IMR-90 (cell line): Measurements from ENCODE around the gene AGPS. TPM values are rescaled to one million over a fixed set of nuclear protein-coding genes. Genes with fewer than 3 reads are reported as not detected.

Experiments used
- ATAC-seq: fragments of 200-7000 bp; cut with Tn5 transposase; 2 replicates; pipeline ENCODE4 v1.9.1; 2020; ENCODE audit warnings: low read depth, mild to moderate bottlenecking, moderate library complexity
- BruUV-seq: library from RNA; stranded (reverse); fragments of 400-500 nt; replicated peaks from 2 replicates; lab custom pipeline; 2021; lab: Mats Ljungman, UMichigan
- CTCF ChIA-PET: fragments of 300-600 bp; formaldehyde crosslinking; extraction: SDS; loops from one replicate; lab custom pipeline; 2021; ENCODE audit warnings: antibody characterized with exemption; lab: Yijun Ruan, JAX
- POLR2A ChIA-PET: fragments of 300-600 bp; sonication (Branson Sonifier 250); formaldehyde crosslinking; loops from one replicate; lab custom pipeline; 2022; ENCODE audit warnings: antibody characterized with exemption; ENCODE audit not compliant: unreplicated experiment; lab: Charles Lee
- DNase-seq: peaks from one replicate; pipeline ENCODE4 v3.0.0; 2013
- H2AFZ ChIP-seq: replicated peaks from 2 replicates; pipeline ENCODE3; 2013; ENCODE audit warnings: low read length, mild to moderate bottlenecking; ENCODE audit not compliant: poor library complexity
- H2AK5ac ChIP-seq: 2 replicates; pipeline ENCODE4 v1.6.1; 2013; ENCODE audit warnings: low read depth, low read length, inconsistent platforms
- H2AK9ac ChIP-seq: replicated peaks from 2 replicates; pipeline ENCODE3; 2013; ENCODE audit warnings: mild to moderate bottlenecking, low read depth, low read length, moderate library complexity; ENCODE audit not compliant: poor library complexity
- H2BK120ac ChIP-seq: 2 replicates; pipeline ENCODE4 v1.6.1; 2013; ENCODE audit warnings: low read depth, low read length, inconsistent platforms
- H2BK15ac ChIP-seq: 3 replicates; pipeline ENCODE4 v1.6.1; 2013; ENCODE audit warnings: low read depth, low read length, inconsistent platforms
- H2BK20ac ChIP-seq: 2 replicates; pipeline ENCODE4 v1.6.1; 2013; ENCODE audit warnings: low read depth, mild to moderate bottlenecking, inconsistent platforms, low read length, moderate library complexity
- H2BK5ac ChIP-seq: 2 replicates; pipeline ENCODE4 v1.6.1; 2013; ENCODE audit warnings: mild to moderate bottlenecking, low read depth, low read length, inconsistent platforms; ENCODE audit not compliant: poor library complexity, severe bottlenecking
- H3K14ac ChIP-seq: replicated peaks from 2 replicates; pipeline ENCODE4 v1.6.1; 2013; ENCODE audit warnings: low read depth, low read length, inconsistent platforms
- H3K18ac ChIP-seq: 2 replicates; pipeline ENCODE4 v1.6.1; 2013; ENCODE audit warnings: low read depth, low read length, control low read depth
- H3K23ac ChIP-seq: 2 replicates; pipeline ENCODE4 v1.6.1; 2013; ENCODE audit warnings: low read depth, low read length, inconsistent platforms
- H3K27ac ChIP-seq: 2 replicates; pipeline ENCODE4 v1.5.1; 2013; ENCODE audit warnings: mild to moderate bottlenecking, control low read depth, low read length; ENCODE audit not compliant: insufficient read depth
- H3K27me3 ChIP-seq: 2 replicates; pipeline ENCODE4 v1.6.1; 2013; ENCODE audit warnings: low read length; ENCODE audit not compliant: control insufficient read depth, insufficient read depth
- H3K36me3 ChIP-seq: 2 replicates; pipeline ENCODE4 v1.6.1; 2013; ENCODE audit warnings: low read length, mixed read lengths; ENCODE audit not compliant: control insufficient read depth, insufficient read depth
- H3K4ac ChIP-seq: 2 replicates; pipeline ENCODE4 v1.6.1; 2013; ENCODE audit warnings: low read depth, low read length, inconsistent platforms
- H3K4me1 ChIP-seq: 2 replicates; pipeline ENCODE4 v1.6.1; 2013; ENCODE audit warnings: low read length, mixed read lengths; ENCODE audit not compliant: control insufficient read depth, insufficient read depth
- H3K4me2 ChIP-seq: 2 replicates; pipeline ENCODE4 v1.6.1; 2013; ENCODE audit warnings: low read depth, mild to moderate bottlenecking, control low read depth, low read length, moderate library complexity
- H3K4me3 ChIP-seq: 2 replicates; pipeline ENCODE4 v1.5.1; 2013; ENCODE audit warnings: low read depth, mild to moderate bottlenecking, control low read depth, low read length, moderate library complexity; ENCODE audit not compliant: insufficient read depth
- H3K56ac ChIP-seq: 2 replicates; pipeline ENCODE4 v1.6.1; 2013; ENCODE audit warnings: low read length, inconsistent platforms; ENCODE audit not compliant: insufficient read depth; ENCODE audit errors: extremely low read depth
- H3K79me1 ChIP-seq, 2 experiments: 2 replicates each; pipeline ENCODE4 v1.6.1; 2013; ENCODE audit warnings: low read length in 2 of 2, inconsistent platforms in 1 of 2, low read depth in 1 of 2
- H3K9ac ChIP-seq: 2 replicates; pipeline ENCODE4 v1.6.1; 2013; ENCODE audit warnings: low read depth, low read length, control low read depth
- H3K9me1 ChIP-seq: 2 replicates; pipeline ENCODE4 v1.6.1; 2013; ENCODE audit warnings: low read length, inconsistent platforms; ENCODE audit not compliant: insufficient read depth
- H3K9me3 ChIP-seq: 2 replicates; pipeline ENCODE4 v1.6.1; 2013; ENCODE audit warnings: low read length; ENCODE audit not compliant: control insufficient read depth, insufficient read depth
- H4K20me1 ChIP-seq: 2 replicates; pipeline ENCODE4 v1.6.1; 2013; ENCODE audit warnings: low read length, inconsistent platforms; ENCODE audit not compliant: insufficient read depth
- H4K5ac ChIP-seq: 2 replicates; pipeline ENCODE4 v1.6.1; 2013; ENCODE audit warnings: mild to moderate bottlenecking, low read depth, low read length, control low read depth
- H4K8ac ChIP-seq, 2 experiments: 2 replicates each; pipeline ENCODE4 v1.6.1; 2013; ENCODE audit warnings: low read depth in 2 of 2, low read length in 2 of 2, control low read depth in 1 of 2, inconsistent platforms in 1 of 2
- H4K91ac ChIP-seq: 2 replicates; pipeline ENCODE4 v1.6.1; 2013; ENCODE audit warnings: low read depth, low read length, inconsistent platforms; ENCODE audit not compliant: insufficient read depth
- BHLHE40 ChIP-seq: fragments of 150-350 bp; IDR thresholded peaks from 2 replicates; pipeline ENCODE4 v1.6.1; 2016; ENCODE audit warnings: mild to moderate bottlenecking, low read depth, low read length
- CEBPB ChIP-seq: IDR thresholded peaks from 2 replicates; pipeline ENCODE4 v1.6.1; 2012; ENCODE audit warnings: low read depth, low read length, improper control_type of control experiment
- CHD1 ChIP-seq: IDR thresholded peaks from 2 replicates; pipeline ENCODE4 v1.6.1; 2012; ENCODE audit warnings: low read depth, low read length, improper control_type of control experiment
- CTCF ChIP-seq: conservative IDR thresholded peaks from 2 replicates; pipeline ENCODE4 v1.5.1; 2012; ENCODE audit warnings: mild to moderate bottlenecking, low read depth, low read length, improper control_type of control experiment
- ELK1 ChIP-seq: fragments of 150-350 bp; IDR thresholded peaks from 2 replicates; pipeline ENCODE4 v1.6.1; 2016; ENCODE audit warnings: low read depth, mild to moderate bottlenecking, low read length, moderate library complexity, borderline replicate concordance
- FOS ChIP-seq: fragments of 150-350 bp; IDR thresholded peaks from 2 replicates; pipeline ENCODE4 v1.6.1; 2016; ENCODE audit warnings: low read depth, low read length
- MAFK ChIP-seq: IDR thresholded peaks from 2 replicates; pipeline ENCODE4 v1.6.1; 2012; ENCODE audit warnings: low read depth, low read length, improper control_type of control experiment
- MAZ ChIP-seq: IDR thresholded peaks from 2 replicates; pipeline ENCODE4 v1.6.1; 2012; ENCODE audit warnings: low read depth, mild to moderate bottlenecking, low read length, improper control_type of control experiment, moderate library complexity, borderline replicate concordance
- MXI1 ChIP-seq: IDR thresholded peaks from 2 replicates; pipeline ENCODE4 v1.6.1; 2012; ENCODE audit warnings: low read depth, mild to moderate bottlenecking, low read length, moderate library complexity, borderline replicate concordance
- NFE2L2 ChIP-seq: fragments of 150-350 bp; IDR thresholded peaks from 2 replicates; pipeline ENCODE4 v1.6.1; 2016; ENCODE audit warnings: low read depth, mild to moderate bottlenecking, low read length
- POLR2A ChIP-seq: IDR thresholded peaks from 2 replicates; pipeline ENCODE4 v1.6.1; 2012; ENCODE audit warnings: mild to moderate bottlenecking, low read depth, low read length
- RAD21 ChIP-seq: IDR thresholded peaks from 2 replicates; pipeline ENCODE4 v1.6.1; 2012; ENCODE audit warnings: low read length, improper control_type of control experiment
- RCOR1 ChIP-seq: IDR thresholded peaks from 2 replicates; pipeline ENCODE4 v1.6.1; 2012; ENCODE audit warnings: mild to moderate bottlenecking, low read length, improper control_type of control experiment; ENCODE audit not compliant: insufficient replicate concordance
- RFX5 ChIP-seq: IDR thresholded peaks from 2 replicates; pipeline ENCODE4 v1.8.0; 2012; ENCODE audit warnings: low read depth, mild to moderate bottlenecking, low read length, moderate library complexity
- SMC3 ChIP-seq: fragments of 150-350 bp; IDR thresholded peaks from 2 replicates; pipeline ENCODE4 v1.6.1; 2016; ENCODE audit warnings: low read depth, mild to moderate bottlenecking, antibody characterized with exemption, low read length, moderate library complexity
- USF2 ChIP-seq: fragments of 150-350 bp; IDR thresholded peaks from 2 replicates; pipeline ENCODE4 v1.6.1; 2017; ENCODE audit warnings: mild to moderate bottlenecking, antibody characterized with exemption, low read length, low read depth
- WGBS, 2 experiments: methylation state at CpG; one replicate each; pipeline versions ENCODE4 v1.1.5 to v1.1.7; 2013; ENCODE audit warnings: missing lambda C conversion rate in 2 of 2; ENCODE audit not compliant: insufficient read length in 1 of 2; ENCODE audit errors: extremely low coverage in 2 of 2; 5-methylcytosine and 5-hydroxymethylcytosine counted together
- dilution Hi-C: fragments of 300-500 bp; cut with HindIII; formaldehyde crosslinking; loops from one replicate; pipeline ENCODE4 v1.14.3; 2018; ENCODE audit warnings: low sequenced_read_pairs; ENCODE audit not compliant: unreplicated experiment
- in situ Hi-C: fragments of 300-500 bp; cut with MboI; formaldehyde crosslinking; loops from 3 replicates; pipeline ENCODE4 v1.14.3; 2019; ENCODE audit warnings: low sequenced_read_pairs, inconsistent platforms, mixed read lengths
- intact Hi-C: fragments of 100-400 bp; cut with micrococcal nuclease; formaldehyde crosslinking; loops from 2 replicates; pipeline ENCODE4 v1.10.0; 2022
- polyA plus RNA-seq, 3 experiments: library from polyadenylated mRNA; depleted of rRNA; stranded (reverse); fragments of >200 nt; gene quantifications; 2 replicates each; pipeline ENCODE4 v1.2.3, GENCODE V29; 2012; ENCODE audit warnings: low replicate concordance in 1 of 3
- total RNA-seq: library from RNA; depleted of rRNA; stranded (reverse); fragments of >200 nt; gene quantifications from 2 replicates; pipeline ENCODE4 v1.2.3, GENCODE V29; 2012

Gene AGPS
- total and polyA plus RNA-seq, 2 of the 4 experiments (the other 2 are of a cell fraction) = 6.6 to 18.6 TPM

- no peak overlapping the region for H3K23ac ChIP-seq
Measured at GRCh38 chr2:177588671-177589070, 196.1 kb downstream of the AGPS start.

More at GRCh38 chr2:177588671-177589070, 196.1 kb downstream of the AGPS start:
- TF ChIP-seq MXI1 (no peak), RCOR1 (no peak), USF2 (no peak), POLR2A (no peak), CHD1 (no peak), ELK1 (no peak), SMC3 (no peak), CTCF (no peak), CEBPB (no peak), RFX5 (no peak), NFE2L2 (no peak), MAZ (no peak), RAD21 (no peak), FOS (no peak), MAFK (no peak), BHLHE40 (no peak)
- Histone ChIP-seq H4K8ac (no peak overlapping the region), H3K79me1 (no peaks in the 10 kb centered on the region), H2AK9ac (no peak overlapping the region), H2BK5ac (no peak overlapping the region), H4K5ac (no peak overlapping the region), H3K4me2 (no peak overlapping the region), H3K9me3 (no peaks in the 10 kb centered on the region), H2BK20ac (no peak overlapping the region), H4K91ac (no peak overlapping the region), H3K27me3 (no peaks in the 10 kb centered on the region; the same call in 1 of the 2 replicates), H3K4ac (no peak overlapping the region), H2AK5ac (no peak overlapping the region), H2AFZ (no peak overlapping the region), H3K4me1 (no peaks in the 10 kb centered on the region), H3K27ac (no peak overlapping the region), H3K56ac (no peak overlapping the region), H4K20me1 (no peaks in the 10 kb centered on the region), H2BK120ac (no peak overlapping the region), H3K18ac (no peak overlapping the region), H3K9ac (no peak overlapping the region), H3K14ac (no peak overlapping the region), H3K4me3 (no peak overlapping the region), H2BK15ac (no peak overlapping the region), H3K9me1 (no peaks in the 10 kb centered on the region), H3K36me3 (no peaks in the 10 kb centered on the region)
- WGBS, 2 experiments = no CpG with 5 or more reads among the region's 3 CpGs
- DNase-seq = no peak
- POLR2A ChIA-PET = no interaction called here
- ATAC-seq = no peak
- in situ Hi-C loops = no loop called here
- CTCF ChIA-PET = interaction anchor here (1.0 kb wide), 2 partner anchors 11 to 16 kb away, joined by 3 read pairs; no protein-coding TSS in a partner anchor
- intact Hi-C loops = no loop called here
- BruUV-seq = no TSS peak
- dilution Hi-C loops = no loop called here
